ENCODE data around the gene POU2F3. TPM values are rescaled to one million over a fixed set of nuclear protein-coding genes. Genes with fewer than 3 reads are reported as not detected.
A peak's percentile ranks its signal among the peaks of the same experiment; 100 is the strongest.

POU2F3 gene
- total and polyA plus RNA-seq, 8 donors, result 0.12 to 2.6 (median 0.25) TPM

- peaks cover 0 to 5% (median 0%) of the 10 kb centered on the region in 3 donors for H3K4me1 ChIP-seq
- H3K4me3 ChIP-seq, result no peak overlapping the region
- FAIRE-seq (no peak), ATAC-seq (no peak), DNase-seq (no peak)
- no peak overlapping the region for H3K27ac ChIP-seq
- no peaks in the 10 kb centered on the region for H3K9me3 ChIP-seq
- intact Hi-C loops (cut with DNase I), result no loop called here
- no peaks in the 10 kb centered on the region for H3K36me3 ChIP-seq
- no peak for TF ChIP-seq CTCF (IDR thresholded peaks at IDR 0.05)
- WGBS, 2 donors, result 71 to 78% methylated on average over 11 of the region's 11 CpGs
- no peaks in the 10 kb centered on the region for H3K27me3 ChIP-seq
Measured at GRCh38 chr11:120306519-120307242, 66.7 kb downstream of the POU2F3 start.

- intact Hi-C loops (cut with DNase I), result no loop called here
- FAIRE-seq (no peak), ATAC-seq (no peak), DNase-seq (no peak)
- no peak for TF ChIP-seq CTCF (IDR thresholded peaks at IDR 0.05)
- Histone ChIP-seq H3K27me3 (no peaks in the 10 kb centered on the region), H3K9me3 (no peaks in the 10 kb centered on the region), H3K4me1 (peaks cover 0 to 5% (median 0%) of the 10 kb centered on the region in 3 donors), H3K27ac (no peak overlapping the region), H3K36me3 (no peaks in the 10 kb centered on the region), H3K4me3 (no peak overlapping the region)
- WGBS, 2 donors, result 82 to 91% methylated on average over 11 of the region's 11 CpGs
Measured at GRCh38 chr11:120307476-120307875, 67.5 kb downstream of the POU2F3 start.

GRCh38 chr11:120308081-120308480 lies 68.1 kb downstream of the POU2F3 start:
- Histone ChIP-seq H3K36me3 (no peaks in the 10 kb centered on the region), H3K27me3 (no peaks in the 10 kb centered on the region), H3K27ac (no peak overlapping the region), H3K4me1 (no peaks in the 10 kb centered on the region), H3K4me3 (no peak overlapping the region), H3K9me3 (no peaks in the 10 kb centered on the region)
- FAIRE-seq (no peak), DNase-seq (no peak), ATAC-seq (no peak)
- intact Hi-C loops (cut with DNase I), result no loop called here
- no peak for TF ChIP-seq CTCF (IDR thresholded peaks at IDR 0.05)
- 79 to 84% methylated on average over 7 of the region's 7 CpGs for WGBS, 2 donors

- ATAC-seq (peak in 2 of 4 donors; percentile 32 to 50), FAIRE-seq (no peak), DNase-seq (no peak)
- H3K4me3 ChIP-seq, result no peak overlapping the region
- no peaks in the 10 kb centered on the region for H3K4me1 ChIP-seq
- no peaks in the 10 kb centered on the region for H3K36me3 ChIP-seq
- intact Hi-C loops (cut with DNase I), result no loop called here
- no peak for TF ChIP-seq CTCF (IDR thresholded peaks at IDR 0.05)
- no peaks in the 10 kb centered on the region for H3K27me3 ChIP-seq
- H3K9me3 ChIP-seq, result no peaks in the 10 kb centered on the region
- WGBS, 2 donors, result 30 to 35% methylated on average over 3 of the region's 3 CpGs
- no peak overlapping the region for H3K27ac ChIP-seq
Measured at GRCh38 chr11:120310870-120311269, 70.9 kb downstream of the POU2F3 start.

GRCh38 chr11:120314861-120315260 lies 74.9 kb downstream of the POU2F3 start:
- H3K27ac ChIP-seq, result no peak overlapping the region
- WGBS, 2 donors, result 85 to 86% methylated on average over 3 of the region's 3 CpGs
- no peaks in the 10 kb centered on the region for H3K27me3 ChIP-seq
- no peaks in the 10 kb centered on the region for H3K36me3 ChIP-seq
- H3K4me3 ChIP-seq, result no peak overlapping the region
- intact Hi-C loops (cut with DNase I), result no loop called here
- DNase-seq (no peak), ATAC-seq (no peak), FAIRE-seq (no peak)
- H3K4me1 ChIP-seq, result peaks cover 0 to 12% (median 0%) of the 10 kb centered on the region in 3 donors
- no peaks in the 10 kb centered on the region for H3K9me3 ChIP-seq
- TF ChIP-seq CTCF (IDR thresholded peaks at IDR 0.05), result no peak

Data from pancreas (tissue), 10 donors.